ENCODE data around the gene RRP8. TPM values are rescaled to one million over a fixed set of nuclear protein-coding genes. Genes with fewer than 3 reads are reported as not detected.
A peak's percentile ranks its signal among the peaks of the same experiment; 100 is the strongest.

Gene RRP8
- total RNA-seq, 2 experiments from 2014 or later, result 23.0 to 27.1 TPM

DNA sequence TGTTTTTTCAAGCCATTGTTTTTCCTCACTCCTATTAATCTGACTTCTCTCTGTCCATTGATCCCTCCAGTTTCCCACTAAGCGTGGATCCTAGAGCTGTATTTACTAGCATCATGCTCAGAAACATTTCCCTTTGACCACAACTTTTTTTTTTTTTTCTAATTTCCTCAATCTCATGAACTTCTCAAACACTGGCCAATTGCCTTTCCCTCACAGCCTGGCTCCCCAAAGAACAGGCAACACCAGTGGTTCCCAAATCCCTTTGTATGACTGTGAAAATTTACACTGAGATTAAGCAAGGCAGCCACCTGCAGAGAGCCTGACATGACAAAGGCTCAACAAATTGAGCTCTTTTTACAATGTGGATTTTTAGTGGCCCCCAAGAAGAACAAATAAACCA, 17.2 kb upstream of the RRP8 start:
- Mint-ChIP-seq H3K4me1 (peaks cover 6% of the 10 kb centered on the region), H3K4me3 (no peak overlapping the region), H3K36me3 (ENCODE audit: low read depth) (peaks cover 7% of the 10 kb centered on the region), H3K9me3 (no peaks in the 10 kb centered on the region), H3K27ac (no peak overlapping the region), H3K27me3 (no peaks in the 10 kb centered on the region)
- ChIA-PET POLR2A (no interaction called here), CTCF (interaction anchor here (1.1 to 3.3 kb wide), 6 partner anchors 8 to 134 kb away, joined by 3 to 11 read pairs (median 5); partner anchors contain the start of gene TAF10)
- no peak for DNase-seq

DNA sequence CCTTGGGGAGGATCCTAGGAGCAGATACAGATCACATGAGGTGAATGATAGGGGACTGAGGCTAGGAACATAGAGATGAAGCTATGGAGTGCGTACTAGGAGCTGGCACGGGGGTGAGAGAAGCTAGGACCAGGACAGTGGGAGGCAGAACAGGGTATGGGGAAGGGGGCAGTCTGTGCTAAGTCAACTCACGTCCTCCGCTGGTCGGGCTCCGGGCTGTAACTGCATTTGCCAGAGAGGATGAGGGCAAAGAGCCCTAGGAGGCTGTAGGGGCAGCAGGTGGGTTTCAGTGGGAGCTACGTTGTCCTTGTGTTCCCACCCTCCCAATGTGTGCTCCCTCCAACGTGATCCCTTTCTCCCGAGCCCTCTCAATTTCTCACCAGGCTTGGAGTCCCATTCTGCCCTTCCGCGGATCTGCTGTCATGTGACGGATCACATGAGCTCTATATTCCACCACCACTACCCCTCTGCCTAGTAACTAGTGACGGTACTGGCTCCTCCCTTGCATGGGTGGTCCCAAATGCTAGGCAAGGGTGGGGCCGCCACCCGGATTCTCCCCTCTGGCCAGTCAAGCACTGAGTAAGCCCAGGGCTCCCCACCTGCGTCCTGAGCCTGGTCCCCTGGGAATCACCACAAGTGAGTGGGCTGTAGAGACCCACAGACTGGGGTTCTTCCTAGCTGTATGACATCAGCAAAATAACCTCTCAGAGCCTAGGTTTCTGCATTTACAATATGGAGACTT, 15.8 kb upstream of the RRP8 start, which contains the start of gene TPP1:
TSS of gene TPP1 (minus strand) at position 419 of the 742 bp plus-strand sequence. CDS start at position 397, 22 bp downstream.
- Mint-ChIP-seq H3K27ac (no peak within 1 kb of the TSS), H3K4me3 (no peak within 1 kb of the TSS), H3K9me3 (no peaks in the 10 kb centered on the region), H3K27me3 (no peaks in the 10 kb centered on the region), H3K4me1 (peaks cover 7% of the 10 kb centered on the region), H3K36me3 (ENCODE audit: low read depth) (peaks cover 16% of the 10 kb centered on the region)
- DNase-seq, result peak; percentile 94
- ChIA-PET POLR2A (interaction anchor here (0.6 to 0.9 kb wide), 2 partner anchors 138 to 144 kb away, joined by 3 read pairs; partner anchors contain the start of genes ARFIP2 and TIMM10B), CTCF (interaction anchor here (0.8 to 2.4 kb wide), 15 partner anchors 11 to 91 kb away, joined by 3 to 12 read pairs (median 4); partner anchors contain the start of gene MRPL17)

DNA sequence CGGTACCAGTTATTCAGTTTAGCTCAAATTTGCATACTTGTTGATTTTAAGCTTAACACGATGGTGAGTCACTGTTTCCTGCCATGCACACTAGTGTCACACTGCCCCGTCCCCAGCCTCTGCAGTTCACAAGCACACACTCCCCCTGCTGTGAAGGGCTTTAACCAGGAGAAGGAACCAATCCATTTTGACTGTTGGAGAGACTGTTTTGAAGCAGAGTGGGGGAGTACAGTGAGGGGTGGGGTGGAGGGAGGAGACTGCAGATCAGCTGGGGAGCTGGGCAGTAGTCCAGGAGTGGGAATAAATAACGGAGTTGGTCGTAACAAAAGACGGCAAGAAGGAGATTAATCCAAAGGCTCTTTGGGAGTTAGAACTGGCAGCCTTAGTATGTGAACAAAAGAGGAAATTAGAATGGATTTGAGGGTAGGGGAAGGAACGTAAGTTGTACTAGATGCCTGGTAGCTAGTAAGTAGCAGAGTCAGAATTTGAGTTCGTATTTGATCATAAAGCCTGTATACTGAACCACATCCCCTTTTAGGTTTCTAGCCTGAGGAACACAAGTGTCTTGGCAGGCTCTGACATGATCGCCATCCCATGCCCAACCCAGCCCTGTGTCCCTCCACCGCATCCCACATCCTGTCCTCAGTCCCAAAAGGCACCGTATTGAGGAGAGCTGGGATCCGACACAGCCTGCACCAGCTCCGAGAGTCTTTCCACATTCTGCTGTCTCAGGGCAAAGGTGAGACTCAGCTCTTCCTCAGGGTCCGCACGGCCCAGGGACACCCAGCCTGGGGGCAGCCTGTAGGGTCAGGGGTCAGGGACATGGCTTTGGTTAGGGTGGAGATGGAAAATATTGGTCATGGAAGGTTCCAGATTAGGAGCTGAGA, 14.9 kb upstream of the RRP8 start:
- H3K9me3 Mint-ChIP-seq, result no peaks in the 10 kb centered on the region

DNA sequence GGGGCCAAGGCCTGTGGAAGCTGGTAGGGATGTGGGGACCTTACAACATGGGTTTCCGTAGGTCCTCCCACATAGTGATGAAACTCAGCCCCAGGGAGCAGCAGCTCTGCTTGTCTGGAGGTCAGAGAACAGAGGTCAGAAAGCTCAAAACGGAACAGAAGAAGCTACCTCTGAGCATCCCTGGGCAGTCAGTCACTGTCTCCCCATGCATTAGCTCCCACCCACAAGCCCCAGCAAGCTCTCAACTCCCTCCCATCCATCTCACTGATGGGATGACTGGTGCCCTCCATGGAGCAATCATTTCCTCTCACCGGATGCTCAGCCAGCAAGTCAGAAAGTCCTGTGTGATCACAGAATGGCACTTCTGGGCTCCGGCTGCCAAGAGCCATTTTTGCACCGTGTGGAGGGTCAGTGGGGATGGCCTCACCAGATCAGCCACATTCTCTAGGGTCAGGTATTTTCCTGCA, 13.9 kb upstream of the RRP8 start:
- Mint-ChIP-seq H3K27ac (no peak overlapping the region), H3K4me1 (peaks cover 7% of the 10 kb centered on the region), H3K9me3 (no peaks in the 10 kb centered on the region), H3K4me3 (no peak overlapping the region), H3K27me3 (no peaks in the 10 kb centered on the region), H3K36me3 (ENCODE audit: low read depth) (peaks cover 16% of the 10 kb centered on the region)
- CTCF ChIA-PET, result interaction anchor here (0.6 to 1.6 kb wide), 6 partner anchors 10 to 54 kb away, joined by 3 to 8 read pairs (median 4); no protein-coding TSS in a partner anchor
- no peak for DNase-seq
- POLR2A ChIA-PET, result interaction anchor here (1.0 kb wide), 1 partner anchor 10 kb away, joined by 3 read pairs; no protein-coding TSS in a partner anchor

More for the DNA sequence above, 14.9 kb upstream of the RRP8 start:
- DNase-seq, result peak; percentile 57
- Mint-ChIP-seq H3K4me3 (no peak overlapping the region), H3K36me3 (ENCODE audit: low read depth) (peaks cover 16% of the 10 kb centered on the region), H3K27me3 (no peaks in the 10 kb centered on the region), H3K27ac (no peak overlapping the region), H3K4me1 (peaks cover 7% of the 10 kb centered on the region)
- CTCF ChIA-PET, result interaction anchor here (0.9 to 2.4 kb wide), 17 partner anchors 9 to 92 kb away, joined by 3 to 12 read pairs (median 4); partner anchors contain the start of gene MRPL17
- POLR2A ChIA-PET, result interaction anchor here (0.6 to 1.0 kb wide), 3 partner anchors 9 to 143 kb away, joined by 3 read pairs; no protein-coding TSS in a partner anchor

DNA sequence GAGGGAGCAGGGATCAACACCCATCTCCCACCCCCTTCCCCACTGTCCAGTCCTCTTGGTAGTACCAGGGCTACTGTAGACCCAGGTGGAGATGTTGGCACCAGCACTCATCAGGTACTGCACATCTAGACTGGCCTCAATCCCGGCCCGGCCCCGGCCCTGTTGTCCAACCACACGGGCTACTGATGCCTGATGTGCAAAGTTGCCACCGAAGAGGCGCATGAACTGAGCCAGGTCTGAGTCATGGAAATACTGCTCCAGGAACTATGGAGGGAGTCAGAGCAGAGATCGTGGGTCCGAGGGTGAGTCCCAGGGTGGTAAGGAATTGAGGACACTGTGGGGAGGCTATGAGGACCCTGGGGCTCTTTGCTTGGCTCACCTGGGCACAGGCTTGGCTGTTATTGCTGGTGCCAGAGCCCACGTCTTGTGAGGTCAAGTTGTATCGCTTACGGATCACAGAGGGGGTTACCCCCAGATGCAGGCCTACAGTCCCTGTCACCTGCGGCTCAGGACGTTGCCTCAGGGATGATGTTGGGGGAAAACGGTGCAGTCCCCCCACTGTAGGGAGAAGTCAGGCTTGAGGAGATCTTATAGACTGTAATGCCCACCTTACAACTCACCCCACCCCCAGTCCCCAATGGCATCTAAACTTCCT, 13.3 kb upstream of the RRP8 start:
- H3K27ac Mint-ChIP-seq, result no peak overlapping the region
- no peaks in the 10 kb centered on the region for H3K27me3 Mint-ChIP-seq
- peaks cover 16% of the 10 kb centered on the region for H3K36me3 Mint-ChIP-seq (ENCODE audit: low read depth)
- CTCF ChIA-PET, result interaction anchor here (0.6 to 1.6 kb wide), 6 partner anchors 10 to 55 kb away, joined by 3 to 8 read pairs (median 4); no protein-coding TSS in a partner anchor
- POLR2A ChIA-PET, result interaction anchor here (1.2 kb wide), 1 partner anchor 10 kb away, joined by 3 read pairs; no protein-coding TSS in a partner anchor
- no peak for DNase-seq
- peaks cover 7% of the 10 kb centered on the region for H3K4me1 Mint-ChIP-seq
- no peaks in the 10 kb centered on the region for H3K9me3 Mint-ChIP-seq
- no peak overlapping the region for H3K4me3 Mint-ChIP-seq

DNA sequence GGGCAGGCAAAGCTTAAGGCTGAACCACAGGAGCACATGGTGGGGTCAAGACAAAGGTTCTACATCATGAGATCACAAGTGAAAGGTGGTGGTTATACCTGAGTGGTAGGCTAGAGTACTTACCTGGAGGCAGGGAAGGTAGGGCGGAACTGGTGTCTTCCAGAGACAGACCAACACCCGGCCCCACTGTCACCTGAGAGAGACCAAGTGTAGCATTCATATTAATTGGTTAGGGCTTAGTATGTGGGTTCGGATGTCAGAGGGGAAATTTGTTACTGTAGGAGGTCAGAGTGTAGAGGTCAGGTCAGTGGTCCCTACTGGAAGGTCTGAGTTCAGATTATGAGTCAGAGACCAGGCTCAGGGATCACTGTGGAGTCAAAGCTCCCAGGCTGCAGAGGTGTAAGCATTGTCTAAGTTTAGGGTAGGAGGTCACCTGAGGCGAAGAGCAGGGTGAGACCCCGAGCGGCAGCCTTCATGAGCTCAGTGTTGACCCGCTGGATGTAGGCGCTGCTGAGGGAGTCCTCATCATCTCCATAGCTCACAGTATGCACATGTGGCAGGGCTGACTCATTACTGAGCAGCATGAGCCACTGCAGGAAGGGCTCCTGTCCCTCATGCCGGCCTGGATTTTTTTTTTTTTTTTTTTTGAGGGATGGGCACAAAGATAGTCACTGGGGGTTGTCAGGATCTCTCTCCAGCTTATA, 12.6 kb upstream of the RRP8 start:
- no peak for DNase-seq
- Mint-ChIP-seq H3K4me3 (no peak overlapping the region), H3K27ac (peak overlapping the region; percentile 39), H3K27me3 (no peaks in the 10 kb centered on the region), H3K9me3 (no peaks in the 10 kb centered on the region), H3K36me3 (ENCODE audit: low read depth) (peaks cover 23% of the 10 kb centered on the region), H3K4me1 (peaks cover 12% of the 10 kb centered on the region)
- ChIA-PET CTCF (interaction anchor here (1.1 to 1.5 kb wide), 3 partner anchors 12 to 67 kb away, joined by 3 to 4 read pairs (median 3); partner anchors contain the start of gene MRPL17), POLR2A (interaction anchor here (1.2 kb wide), 1 partner anchor 11 kb away, joined by 3 read pairs; no protein-coding TSS in a partner anchor)

DNA sequence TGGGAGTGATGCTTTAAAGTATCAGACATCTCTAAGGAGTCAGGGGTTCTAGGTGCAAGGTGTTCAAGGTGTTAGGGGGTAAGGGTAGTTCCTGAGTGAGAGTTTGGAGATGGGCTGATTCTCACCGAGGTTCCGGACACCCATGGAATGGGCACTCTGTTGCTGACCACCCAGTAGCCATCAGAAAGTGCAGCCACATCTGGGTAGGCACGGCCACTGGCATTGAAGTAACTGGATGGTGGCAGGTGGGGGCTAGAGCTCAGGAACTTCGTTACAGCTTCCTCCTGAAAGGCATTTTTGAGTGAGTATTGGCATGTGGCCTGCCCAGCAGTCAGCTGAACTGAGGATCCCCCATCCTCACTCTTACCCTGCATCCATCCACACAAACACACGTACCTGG, 11.6 kb upstream of the RRP8 start:
- CTCF ChIA-PET, result interaction anchor here (1.1 to 1.5 kb wide), 3 partner anchors 11 to 68 kb away, joined by 3 to 4 read pairs (median 3); partner anchors contain the start of gene MRPL17
- DNase-seq, result no peak
- Mint-ChIP-seq H3K27me3 (no peaks in the 10 kb centered on the region), H3K36me3 (ENCODE audit: low read depth) (peaks cover 33% of the 10 kb centered on the region), H3K9me3 (no peaks in the 10 kb centered on the region), H3K4me3 (no peak overlapping the region), H3K27ac (no peak overlapping the region), H3K4me1 (peaks cover 21% of the 10 kb centered on the region)
- POLR2A ChIA-PET, result no interaction called here

DNA sequence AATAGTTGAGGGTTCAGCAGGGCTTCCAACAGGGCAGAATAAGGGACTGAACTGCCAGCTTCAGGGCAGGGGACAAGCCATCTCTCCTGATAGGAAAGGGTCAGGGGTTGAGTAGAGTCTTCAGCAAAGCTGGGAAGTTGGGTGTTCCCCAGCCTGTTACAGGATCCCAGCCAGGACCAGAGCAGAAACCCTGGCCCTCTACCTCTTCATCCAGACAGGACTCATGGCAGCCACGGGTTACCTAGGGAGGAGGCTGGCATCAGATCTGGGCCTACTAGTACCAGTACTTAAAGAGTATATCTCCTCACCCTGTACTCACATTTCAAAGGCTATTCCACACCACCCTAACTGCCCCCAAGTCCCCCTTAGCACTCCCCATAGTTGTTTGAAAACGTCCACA, 11.0 kb upstream of the RRP8 start:
- no peaks in the 10 kb centered on the region for H3K9me3 Mint-ChIP-seq
- POLR2A ChIA-PET, result no interaction called here
- DNase-seq, result no peak
- H3K27ac Mint-ChIP-seq, result no peak overlapping the region
- H3K27me3 Mint-ChIP-seq, result no peaks in the 10 kb centered on the region
- CTCF ChIA-PET, result interaction anchor here (3.8 kb wide), 1 partner anchor 69 kb away, joined by 14 read pairs; the partner anchor contains the start of gene MRPL17
- H3K4me3 Mint-ChIP-seq, result no peak overlapping the region
- peaks cover 39% of the 10 kb centered on the region for H3K36me3 Mint-ChIP-seq (ENCODE audit: low read depth)
- H3K4me1 Mint-ChIP-seq, result peaks cover 27% of the 10 kb centered on the region

DNA sequence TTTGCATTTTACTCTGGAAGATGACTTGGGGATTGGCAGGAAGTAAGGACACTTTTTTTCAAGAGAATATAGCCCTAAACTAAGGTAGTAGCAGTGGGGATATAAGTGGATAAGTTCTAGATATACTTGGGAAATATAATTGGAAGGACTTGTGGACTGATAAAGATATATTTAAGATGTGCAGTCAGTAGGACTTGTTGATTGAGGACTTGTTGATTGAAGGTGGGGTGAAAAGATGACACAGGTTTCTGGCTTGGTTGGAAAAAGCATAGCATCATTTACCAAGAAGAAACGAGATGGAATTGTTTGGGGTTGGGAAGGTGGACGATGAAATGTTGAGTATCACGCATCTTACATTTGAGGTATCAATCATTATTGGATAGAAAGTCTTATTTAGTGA, 10.1 kb upstream of the RRP8 start:
- Mint-ChIP-seq H3K4me1 (peaks cover 33% of the 10 kb centered on the region), H3K9me3 (no peaks in the 10 kb centered on the region)
- POLR2A ChIA-PET, result no interaction called here

DNA sequence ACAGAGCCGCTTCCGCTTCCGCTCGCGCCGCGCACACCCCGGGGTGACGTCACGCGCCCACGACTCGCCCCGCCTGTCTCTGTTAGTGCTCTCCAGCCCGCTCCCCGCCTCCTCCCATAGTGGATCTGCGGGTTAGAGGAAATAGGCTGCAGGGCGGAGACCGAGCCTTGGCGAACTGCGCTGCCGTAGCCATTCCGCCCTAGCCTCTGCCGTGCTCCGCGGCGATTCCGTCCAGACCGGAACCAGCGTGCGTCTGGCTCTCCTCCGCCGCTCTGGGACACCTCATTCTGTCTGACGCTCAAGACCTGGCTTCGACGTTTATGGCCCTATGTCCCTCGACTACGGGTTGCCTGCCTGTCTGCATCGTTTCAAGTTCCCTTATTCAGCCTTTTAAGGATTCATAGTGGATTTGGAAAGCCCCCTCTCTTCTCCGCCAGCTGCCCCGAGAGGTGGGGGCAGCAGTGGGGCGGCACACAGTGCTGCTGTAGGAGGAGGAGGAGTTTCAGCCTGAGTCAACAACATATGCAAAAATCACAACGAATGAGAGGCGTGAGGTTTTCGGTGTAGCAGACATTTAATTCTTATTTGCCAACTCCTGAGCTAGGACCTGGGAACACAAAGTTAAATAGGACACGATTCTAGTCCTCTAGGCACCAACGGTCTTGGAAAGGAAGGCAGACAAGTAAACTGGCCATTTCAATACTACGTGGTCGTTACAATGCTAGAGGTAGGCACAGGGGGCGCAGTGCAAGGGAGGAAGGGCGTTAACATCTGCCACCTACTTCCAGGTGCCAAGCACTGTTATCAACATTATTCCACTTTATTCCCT, 9.0 kb upstream of the RRP8 start, which contains the start of gene TAF10:
TSS of gene TAF10 (minus strand) at position 4 of the 829 bp plus-strand sequence. CDS start 27 bp downstream, outside the sequence.
- H3K27ac Mint-ChIP-seq, result peak within 1 kb of the TSS; percentile 85
- ChIA-PET POLR2A (interaction anchor here (0.7 to 1.8 kb wide), 4 partner anchors 10 to 251 kb away, joined by 3 to 7 read pairs (median 5); partner anchors contain the start of gene MRPL17), CTCF (interaction anchor here (0.8 to 3.8 kb wide), 14 partner anchors 8 to 233 kb away, joined by 3 to 14 read pairs (median 4); partner anchors contain the start of genes ILK and MRPL17)
- peaks cover 42% of the 10 kb centered on the region for H3K4me1 Mint-ChIP-seq
- peak; percentile 96 for DNase-seq
- H3K36me3 Mint-ChIP-seq (ENCODE audit: low read depth), result peaks cover 57% of the 10 kb centered on the region
- H3K27me3 Mint-ChIP-seq, result no peaks in the 10 kb centered on the region
- no peaks in the 10 kb centered on the region for H3K9me3 Mint-ChIP-seq
- peak within 1 kb of the TSS; percentile 80 for H3K4me3 Mint-ChIP-seq

More for the DNA sequence above, 10.1 kb upstream of the RRP8 start:
- Mint-ChIP-seq H3K36me3 (ENCODE audit: low read depth) (peaks cover 47% of the 10 kb centered on the region), H3K27ac (no peak overlapping the region), H3K4me3 (no peak overlapping the region), H3K27me3 (no peaks in the 10 kb centered on the region)
- DNase-seq, result no peak
- CTCF ChIA-PET, result interaction anchor here (1.3 to 3.8 kb wide), 6 partner anchors 9 to 82 kb away, joined by 4 to 14 read pairs (median 6); partner anchors contain the start of genes ILK and MRPL17
